Activated T-helper 2 cell treated with anti-CD3 and anti-CD28 coated beads, Interferon-gamma antibody, Interleukin-2, Interleukin-4, amounts not matched to agents 10 μg/mL and 5 μg/mL and 100 μg/mL, durations not matched to agents 14 hours and 24 hours and 36 hours (primary cell): Measurements from ENCODE around the gene MCC. TPM values are rescaled to one million over a fixed set of nuclear protein-coding genes. Genes with fewer than 3 reads are reported as not detected.

Experiments used
- DNase-seq: peaks from one replicate; pipeline ENCODE4 v3.0.0; 2021; ENCODE audit warnings: low spot score
- H3K27ac Mint-ChIP-seq: one replicate; pipeline ENCODE4 v1.8.0; 2021; ENCODE audit warnings: mixed read lengths
- H3K27me3 Mint-ChIP-seq: one replicate; pipeline ENCODE4 v1.8.0; 2021; ENCODE audit warnings: low read depth, mixed read lengths
- H3K36me3 Mint-ChIP-seq: one replicate; pipeline ENCODE4 v1.8.0; 2021; ENCODE audit warnings: low read depth, mixed read lengths
- H3K4me1 Mint-ChIP-seq: one replicate; pipeline ENCODE4 v1.8.0; 2021; ENCODE audit warnings: low read depth, mixed read lengths
- H3K4me3 Mint-ChIP-seq: one replicate; pipeline ENCODE4 v1.8.0; 2021; ENCODE audit warnings: low read depth, mild to moderate bottlenecking, moderate library complexity, mixed read lengths
- H3K9me3 Mint-ChIP-seq: one replicate; pipeline ENCODE4 v1.8.0; 2021; ENCODE audit warnings: mixed read lengths
- intact Hi-C: fragments of 100-400 bp; cut with micrococcal nuclease; formaldehyde crosslinking; loops from one replicate; pipeline ENCODE4 v1.15.1; 2023
- total RNA-seq: library from RNA; stranded (reverse); gene quantifications from 2 replicates; pipeline ENCODE4 v1.2.3, GENCODE V29; 2022

The MCC gene
- total RNA-seq, 1 donor from 2014 or later = 2.1 TPM

DNA sequence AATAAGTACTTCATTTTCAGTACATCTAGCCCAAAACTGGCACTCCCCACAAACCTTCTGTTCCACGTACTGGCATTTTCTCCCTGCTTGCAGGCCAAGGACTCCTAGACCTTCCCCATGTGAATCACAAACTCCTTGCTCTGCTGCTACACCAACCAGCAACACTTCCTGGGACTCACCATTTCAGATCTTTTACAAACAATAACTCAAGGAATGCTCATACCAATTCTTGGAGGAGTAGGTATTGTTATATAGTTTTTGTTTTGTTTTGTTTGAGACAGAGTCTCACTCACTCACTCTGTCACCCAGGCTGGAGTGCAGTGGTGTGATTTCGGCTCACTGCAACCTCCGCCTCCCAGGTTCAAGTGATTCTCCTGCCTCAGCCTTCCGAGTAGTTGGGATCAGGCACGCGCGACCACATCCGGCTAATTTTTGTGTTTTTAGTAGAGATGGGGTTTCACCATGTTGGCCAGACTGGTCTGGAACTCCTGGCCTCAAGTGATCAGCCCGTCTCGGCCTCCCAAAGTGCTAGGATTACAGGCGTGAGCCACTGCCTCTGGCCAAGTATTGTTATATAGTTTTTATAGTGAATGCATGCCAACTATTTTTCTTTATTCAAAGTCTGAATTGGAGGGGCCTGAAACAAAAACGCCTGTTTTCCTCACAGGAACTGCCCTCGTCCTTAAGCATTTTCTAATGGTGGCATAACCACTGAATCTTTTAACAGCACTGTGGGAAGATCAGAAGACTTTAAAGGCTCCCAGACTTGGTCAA lies 264.2 kb downstream of the MCC start:
- Mint-ChIP-seq H3K36me3 (no peaks in the 10 kb centered on the region), H3K27me3 (peaks cover 16% of the 10 kb centered on the region), H3K4me3 (no peak overlapping the region), H3K27ac (no peak overlapping the region), H3K4me1 (no peaks in the 10 kb centered on the region), H3K9me3 (no peaks in the 10 kb centered on the region)
- no peak for DNase-seq
- intact Hi-C loops = no loop called here

DNA sequence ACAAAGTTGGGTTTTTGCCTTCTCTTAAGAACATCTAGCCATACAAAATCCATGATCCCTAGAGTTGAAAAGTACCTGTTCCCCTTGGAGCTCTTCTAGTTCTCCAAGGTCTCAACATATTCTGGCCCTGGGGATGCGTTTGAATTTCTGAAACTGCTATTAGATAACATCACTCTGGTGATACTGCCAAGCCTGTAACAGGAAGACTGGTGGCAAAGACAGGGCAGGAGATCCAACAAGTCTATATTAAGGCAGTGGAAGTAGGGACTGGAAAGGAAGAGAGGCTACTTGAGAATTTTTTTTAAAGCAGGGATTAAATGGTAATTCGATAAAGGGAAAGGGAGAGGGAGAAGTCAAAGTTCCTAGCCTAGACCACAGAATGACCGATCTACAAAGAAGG lies 264.9 kb downstream of the MCC start:
- H3K4me3 Mint-ChIP-seq = no peak overlapping the region
- intact Hi-C loops = no loop called here
- no peak for DNase-seq
- no peaks in the 10 kb centered on the region for H3K4me1 Mint-ChIP-seq
- no peak overlapping the region for H3K27ac Mint-ChIP-seq
- no peaks in the 10 kb centered on the region for H3K9me3 Mint-ChIP-seq
- no peaks in the 10 kb centered on the region for H3K36me3 Mint-ChIP-seq
- peaks cover 11% of the 10 kb centered on the region for H3K27me3 Mint-ChIP-seq

DNA sequence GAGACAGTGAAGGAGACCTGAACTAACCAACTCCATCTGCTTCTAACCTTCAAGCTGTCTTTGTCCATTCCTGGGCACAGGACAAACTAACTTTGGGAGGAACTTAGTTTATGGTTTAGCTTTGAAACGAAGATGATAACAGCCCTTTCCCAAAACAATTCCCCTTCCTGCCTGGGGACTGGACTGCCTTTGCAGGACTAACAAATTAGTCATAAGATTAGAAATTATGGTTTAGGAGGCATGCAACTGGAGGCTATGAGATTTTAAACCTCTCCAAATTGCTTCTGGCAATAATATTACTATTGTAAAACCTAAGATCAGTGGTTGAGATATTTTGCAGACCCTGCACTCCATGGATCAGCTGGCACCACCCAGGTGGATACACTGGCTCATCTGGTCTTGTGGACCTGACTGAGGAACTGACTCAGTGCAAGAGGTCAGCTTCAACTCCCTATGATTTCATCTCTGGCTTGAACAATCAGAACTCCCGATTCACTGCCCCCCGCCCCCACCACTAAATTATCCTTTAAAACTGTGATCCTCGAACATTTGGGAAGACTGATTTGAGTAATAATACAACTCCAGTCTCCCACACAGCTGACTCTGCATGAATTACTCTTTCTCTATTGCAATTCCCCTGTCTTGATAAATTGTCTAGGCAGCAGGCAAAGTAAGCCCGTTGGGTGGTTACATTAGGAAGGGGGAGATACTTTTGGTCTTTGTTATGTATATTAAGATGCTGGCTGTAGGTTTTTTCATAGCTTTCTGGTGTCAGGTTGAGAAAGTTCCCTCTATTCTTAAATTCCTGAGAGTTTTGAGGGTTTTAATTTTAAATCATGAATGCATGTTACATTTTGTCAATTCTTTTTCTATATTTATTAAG lies 266.7 kb downstream of the MCC start:
- Mint-ChIP-seq H3K27me3 (peaks cover 17% of the 10 kb centered on the region), H3K4me3 (no peak overlapping the region), H3K27ac (no peak overlapping the region), H3K36me3 (no peaks in the 10 kb centered on the region), H3K9me3 (no peaks in the 10 kb centered on the region), H3K4me1 (no peaks in the 10 kb centered on the region)
- DNase-seq = no peak
- intact Hi-C loops = no loop called here

DNA sequence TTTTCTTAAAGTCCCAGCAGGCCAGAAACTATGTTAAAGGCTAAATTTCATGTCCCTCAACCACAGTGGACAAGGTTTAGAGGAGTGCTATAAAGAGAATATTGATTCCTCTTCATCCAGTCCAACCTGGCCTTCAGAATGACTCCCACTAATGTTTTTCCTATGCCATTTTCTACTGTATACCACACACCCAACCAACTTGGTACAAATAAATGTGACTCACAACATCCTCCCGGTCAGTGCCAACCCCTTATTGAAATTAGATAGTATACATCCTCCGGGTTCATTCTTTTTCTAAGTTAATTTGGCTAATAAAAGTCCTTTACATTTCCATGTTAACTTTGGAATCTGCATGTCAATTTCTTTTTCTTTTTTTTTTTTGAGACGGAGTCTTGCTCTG lies 268.6 kb downstream of the MCC start:
- intact Hi-C loops = no loop called here
- no peaks in the 10 kb centered on the region for H3K4me1 Mint-ChIP-seq
- no peak overlapping the region for H3K4me3 Mint-ChIP-seq
- no peaks in the 10 kb centered on the region for H3K9me3 Mint-ChIP-seq
- peaks cover 16% of the 10 kb centered on the region for H3K27me3 Mint-ChIP-seq
- no peaks in the 10 kb centered on the region for H3K36me3 Mint-ChIP-seq
- no peak overlapping the region for H3K27ac Mint-ChIP-seq
- DNase-seq = no peak

DNA sequence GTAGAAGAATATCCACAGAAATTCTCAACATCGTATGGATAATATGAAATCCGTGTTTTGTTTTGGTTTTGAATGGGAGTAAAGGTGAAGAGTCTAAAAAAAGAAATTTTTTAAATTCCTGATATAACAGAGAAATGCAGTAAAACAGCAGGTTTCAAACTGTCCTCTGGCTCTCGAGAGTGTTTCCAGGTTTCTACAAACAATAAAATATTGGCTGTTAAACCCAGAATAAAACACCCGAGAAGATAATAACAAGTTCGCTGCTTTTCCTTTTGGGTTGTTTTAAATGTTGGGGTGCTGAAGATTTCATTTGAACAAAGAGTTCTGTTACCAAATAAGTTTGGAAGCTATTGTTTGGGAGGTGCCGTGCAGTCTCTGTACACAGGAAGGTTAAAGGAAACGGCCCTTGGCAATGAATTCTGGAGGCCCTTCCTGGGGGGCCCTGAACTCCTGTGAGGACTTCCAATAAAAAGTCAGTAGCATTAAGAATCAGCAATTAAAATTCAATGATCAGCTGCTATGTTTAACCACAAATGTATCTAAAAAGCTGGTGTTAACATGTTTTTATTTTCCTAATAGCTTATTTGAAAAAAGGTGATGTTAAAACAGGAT lies 269.2 kb downstream of the MCC start:
- intact Hi-C loops = no loop called here
- peaks cover 16% of the 10 kb centered on the region for H3K27me3 Mint-ChIP-seq

DNA sequence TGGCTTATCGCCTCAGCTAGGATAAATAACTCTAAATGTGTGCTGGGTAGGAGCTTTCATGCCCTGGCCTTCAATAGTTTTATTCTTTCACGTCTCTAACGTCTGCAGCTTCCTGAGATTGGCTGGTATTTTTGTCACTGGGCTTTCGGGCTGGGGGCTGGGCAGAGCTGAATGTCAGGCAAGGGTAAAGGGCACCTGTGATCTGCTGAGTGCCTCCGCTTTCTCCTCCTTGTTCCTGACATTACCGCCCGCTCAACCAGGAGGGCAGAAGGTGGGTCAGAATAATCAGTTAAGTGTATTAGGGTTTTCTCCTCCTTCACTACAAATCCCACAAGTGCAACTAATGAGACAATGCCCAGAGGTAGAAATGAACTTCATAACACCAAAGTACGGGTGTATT lies 270.1 kb downstream of the MCC start:
- no peak for DNase-seq
- Mint-ChIP-seq H3K27ac (no peak overlapping the region), H3K9me3 (no peaks in the 10 kb centered on the region), H3K4me3 (no peak overlapping the region), H3K4me1 (no peaks in the 10 kb centered on the region), H3K27me3 (peaks cover 13% of the 10 kb centered on the region), H3K36me3 (no peaks in the 10 kb centered on the region)
- intact Hi-C loops = no loop called here

More for the DNA sequence above, 269.2 kb downstream of the MCC start:
- Mint-ChIP-seq H3K27ac (no peak overlapping the region), H3K4me1 (no peaks in the 10 kb centered on the region), H3K9me3 (no peaks in the 10 kb centered on the region), H3K36me3 (no peaks in the 10 kb centered on the region), H3K4me3 (no peak overlapping the region)
- no peak for DNase-seq

DNA sequence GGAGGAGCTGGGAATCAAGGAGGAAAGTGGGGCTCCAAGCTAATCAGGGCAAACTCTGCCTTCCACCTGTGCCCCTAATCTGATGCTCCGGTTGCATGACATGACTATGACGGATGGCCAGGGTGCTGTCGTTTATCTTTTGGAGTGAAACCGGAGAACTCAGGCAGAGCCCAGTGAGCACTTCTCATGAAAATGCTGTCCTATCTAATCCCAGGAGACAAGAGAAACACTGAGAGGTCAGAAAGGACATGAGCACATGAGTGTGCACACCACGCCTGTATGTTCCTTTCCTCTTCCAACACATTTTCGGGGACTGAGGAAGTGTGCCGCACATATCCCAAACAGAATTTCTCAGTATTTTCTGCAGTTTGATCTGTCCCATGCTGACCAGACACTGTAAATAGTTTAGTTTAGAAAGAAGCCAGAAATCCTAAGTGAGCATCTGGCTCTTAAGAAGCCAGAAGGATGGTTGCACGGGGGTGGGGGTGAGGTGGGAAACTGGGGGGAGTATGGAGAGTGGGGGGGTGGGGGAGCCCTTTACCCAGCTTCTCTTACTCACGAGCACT lies 270.6 kb downstream of the MCC start:
- DNase-seq = no peak
- no peak overlapping the region for H3K27ac Mint-ChIP-seq
- intact Hi-C loops = no loop called here
- H3K27me3 Mint-ChIP-seq = peaks cover 13% of the 10 kb centered on the region
- H3K9me3 Mint-ChIP-seq = no peaks in the 10 kb centered on the region
- H3K36me3 Mint-ChIP-seq = no peaks in the 10 kb centered on the region
- no peak overlapping the region for H3K4me3 Mint-ChIP-seq
- H3K4me1 Mint-ChIP-seq = no peaks in the 10 kb centered on the region

DNA sequence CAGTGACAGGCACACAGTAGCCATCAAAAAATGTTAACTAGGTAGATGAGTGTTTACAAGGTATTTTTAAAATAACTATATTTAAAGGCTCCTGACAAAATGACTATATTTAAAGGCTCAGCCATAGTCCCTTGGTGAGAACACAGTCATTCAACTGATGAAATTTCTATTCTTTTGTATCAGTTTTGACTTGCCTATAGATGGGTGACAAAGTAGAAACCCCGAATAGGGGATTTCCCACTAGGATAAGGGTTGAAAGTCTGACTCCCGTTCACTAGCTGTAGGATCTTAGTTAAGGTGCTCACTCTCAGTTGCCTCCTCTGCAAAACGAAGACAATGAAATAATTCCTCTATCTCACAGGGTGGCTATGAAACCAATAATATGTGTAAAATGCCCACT lies 271.7 kb downstream of the MCC start:
- intact Hi-C loops = no loop called here
- no peaks in the 10 kb centered on the region for H3K4me1 Mint-ChIP-seq

DNA sequence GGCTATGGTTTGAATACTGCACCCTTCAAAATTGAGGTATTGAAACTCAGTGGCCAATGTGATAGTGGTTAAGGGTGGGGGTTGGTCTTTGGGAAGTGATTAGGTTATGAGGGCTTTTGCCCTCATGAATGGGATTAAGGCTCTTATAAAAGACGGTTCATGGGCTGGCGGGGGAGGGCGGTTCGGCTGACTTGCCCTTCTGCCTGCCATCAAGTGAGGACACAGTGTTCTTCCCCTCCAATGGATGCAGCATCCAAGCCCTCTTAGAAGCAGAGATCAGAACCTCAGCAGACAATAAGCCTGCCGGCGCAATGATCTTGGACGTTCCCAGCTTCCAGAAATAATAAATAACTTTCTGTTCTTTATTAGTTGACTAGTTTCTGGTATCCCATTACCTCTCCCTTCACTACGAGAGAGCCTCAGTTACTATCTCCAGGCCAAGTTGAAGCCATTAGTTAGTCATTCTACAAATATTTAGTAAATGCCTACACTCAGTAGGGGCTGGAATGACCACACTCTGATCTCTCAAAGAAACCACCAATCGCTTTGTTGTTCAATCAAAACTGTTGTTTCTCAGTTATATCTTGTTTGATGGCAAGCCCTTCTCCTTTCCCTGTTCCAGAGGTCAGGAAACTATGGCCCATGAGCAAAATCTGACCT lies 272.7 kb downstream of the MCC start:
- Mint-ChIP-seq H3K4me1 (no peaks in the 10 kb centered on the region), H3K9me3 (no peaks in the 10 kb centered on the region), H3K27me3 (peaks cover 20% of the 10 kb centered on the region), H3K36me3 (no peaks in the 10 kb centered on the region), H3K4me3 (no peak overlapping the region), H3K27ac (no peak overlapping the region)
- no peak for DNase-seq
- intact Hi-C loops = no loop called here

More for the DNA sequence above, 271.7 kb downstream of the MCC start:
- Mint-ChIP-seq H3K27me3 (peaks cover 13% of the 10 kb centered on the region), H3K27ac (no peak overlapping the region), H3K9me3 (no peaks in the 10 kb centered on the region), H3K4me3 (no peak overlapping the region), H3K36me3 (no peaks in the 10 kb centered on the region)
- DNase-seq = no peak

DNA sequence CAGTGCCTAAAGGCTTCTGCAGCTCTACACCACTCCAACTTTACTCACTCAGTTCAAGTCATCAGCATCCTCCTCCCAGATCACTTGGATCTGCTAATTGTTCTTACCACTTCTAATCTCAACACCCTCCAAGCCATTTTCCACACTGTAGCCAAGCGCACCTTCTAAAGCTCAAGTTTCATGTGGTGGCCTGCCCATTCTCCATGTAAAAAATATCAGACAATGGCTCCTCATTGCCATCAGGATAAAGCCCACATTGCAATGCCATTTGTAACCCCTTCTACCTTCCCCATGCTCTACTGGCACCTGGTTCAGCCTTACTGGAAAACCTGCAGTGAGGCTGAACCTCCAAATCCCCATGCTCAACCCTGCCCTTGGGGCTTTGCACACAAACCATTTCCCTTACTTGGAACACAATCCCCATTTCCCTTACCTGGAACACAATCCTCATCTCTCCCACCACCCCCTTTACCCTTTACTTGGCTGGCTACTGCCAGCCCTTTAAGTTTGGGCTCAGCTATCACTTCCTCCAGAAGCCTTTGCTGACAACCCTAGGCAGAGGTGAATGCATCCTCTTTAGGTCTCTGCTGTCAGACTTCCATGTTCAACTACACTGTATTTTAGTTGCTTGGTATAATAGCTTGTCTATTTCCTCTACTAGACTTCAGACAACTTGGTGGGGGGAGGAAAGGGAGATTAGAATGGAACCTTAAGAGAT lies 273.5 kb downstream of the MCC start:
- Mint-ChIP-seq H3K4me3 (no peak overlapping the region), H3K27ac (no peak overlapping the region), H3K27me3 (peaks cover 25% of the 10 kb centered on the region), H3K4me1 (no peaks in the 10 kb centered on the region), H3K36me3 (no peaks in the 10 kb centered on the region), H3K9me3 (no peaks in the 10 kb centered on the region)
- intact Hi-C loops = no loop called here
- DNase-seq = no peak

DNA sequence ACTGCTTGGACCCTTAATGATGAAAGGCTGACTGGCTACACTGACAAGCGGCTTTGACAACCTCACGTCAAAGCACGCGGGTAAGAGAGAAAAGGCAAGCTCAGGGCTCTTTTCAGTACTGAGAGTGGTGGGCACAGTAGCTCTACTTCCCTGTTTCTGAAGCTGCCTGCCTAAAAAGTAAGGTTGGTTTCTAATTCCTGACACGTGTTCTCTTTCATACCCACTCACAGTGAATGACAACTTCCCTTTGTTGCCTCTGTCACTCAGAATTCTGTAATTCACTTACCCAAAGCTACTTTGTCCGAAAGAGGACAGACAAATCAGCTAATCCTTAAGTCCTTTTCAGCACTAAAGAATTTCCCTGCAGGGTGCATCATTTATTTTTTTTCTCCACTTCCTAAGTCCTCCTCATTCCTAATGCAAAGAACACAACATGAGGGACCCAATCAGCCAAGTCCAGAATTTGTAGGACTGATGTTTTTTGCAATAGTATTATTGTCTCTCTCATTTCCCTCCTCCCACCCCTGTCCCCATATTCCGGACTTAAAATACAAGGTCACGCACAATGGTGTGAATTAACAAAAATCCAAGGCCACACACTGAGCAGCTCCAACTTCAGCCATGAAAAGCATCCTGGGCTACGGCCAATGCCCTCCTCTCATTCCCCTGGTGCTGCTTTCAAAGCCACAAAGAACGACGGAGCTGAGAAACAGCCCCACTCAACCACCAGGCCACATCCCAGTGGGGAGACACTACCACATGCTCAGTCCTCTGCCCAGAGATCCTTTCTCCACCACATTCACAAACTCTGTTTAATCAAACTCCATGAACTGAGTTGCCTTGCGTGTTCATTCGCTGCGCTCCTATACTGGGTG lies 274.5 kb downstream of the MCC start:
- DNase-seq = no peak
- Mint-ChIP-seq H3K27me3 (peaks cover 24% of the 10 kb centered on the region), H3K27ac (no peak overlapping the region), H3K36me3 (no peaks in the 10 kb centered on the region), H3K9me3 (no peaks in the 10 kb centered on the region), H3K4me1 (no peaks in the 10 kb centered on the region), H3K4me3 (no peak overlapping the region)
- intact Hi-C loops = no loop called here
